Spleen (tissue), 7 donors: ENCODE data around the gene FAM3C.

Experiments
- POLR2A ChIP-seq, 3 donors: fragments of 450-650 bp; IDR thresholded peaks; one replicate each; pipeline ENCODE4 v1.5.1; 2017; ENCODE audit warnings: antibody characterized with exemption in 3 of 3, mild to moderate bottlenecking in 1 of 3
- TF ChIP-seq, protein P1 (sequence below), 11 experiments: fragments of 200-600 bp in 7 of 11; fragments of 450-650 bp in 4 of 11; sonication (generic) in 4 of 11; IDR thresholded peaks in 8 of 11; conservative IDR thresholded peaks in 3 of 11; 1 replicate in 7 of 11; 2 replicates in 4 of 11; pipeline versions ENCODE4 v1.4.0 to v1.8.0; 2016 to 2021; ENCODE audit warnings: antibody characterized with exemption in 11 of 11, inconsistent platforms in 4 of 11, mild to moderate bottlenecking in 1 of 11
- donor health status: DM: no; HTN: no; CAD: no; lungs with moderate emphysema.
- donor health status: DM: no; HTN: no; CAD: no.
- donor health status: DM: no; HTN: no; CAD: no.

DNA sequence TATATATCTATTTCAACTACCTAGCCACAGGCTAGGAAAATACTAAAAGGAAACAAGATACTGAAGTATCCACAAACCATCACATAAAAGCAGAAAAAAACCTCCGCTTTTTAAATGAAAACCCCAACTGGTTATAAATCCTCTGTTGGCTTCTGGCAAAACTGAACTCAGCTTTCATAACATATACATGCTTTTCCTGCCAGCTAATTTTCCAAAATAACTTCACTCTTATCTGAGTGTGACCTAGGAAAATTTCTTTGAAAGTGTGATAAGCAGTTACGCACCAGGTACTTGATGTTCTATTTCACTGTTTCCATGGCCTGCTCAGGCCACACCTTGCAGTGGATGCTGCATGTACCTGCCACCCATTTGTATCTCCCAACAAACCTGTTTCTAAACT lies 11.8 kb downstream of the FAM3C start:
- no peak for TF ChIP-seq POLR2A (IDR thresholded peaks at IDR 0.05)
- TF ChIP-seq, protein P1, sequence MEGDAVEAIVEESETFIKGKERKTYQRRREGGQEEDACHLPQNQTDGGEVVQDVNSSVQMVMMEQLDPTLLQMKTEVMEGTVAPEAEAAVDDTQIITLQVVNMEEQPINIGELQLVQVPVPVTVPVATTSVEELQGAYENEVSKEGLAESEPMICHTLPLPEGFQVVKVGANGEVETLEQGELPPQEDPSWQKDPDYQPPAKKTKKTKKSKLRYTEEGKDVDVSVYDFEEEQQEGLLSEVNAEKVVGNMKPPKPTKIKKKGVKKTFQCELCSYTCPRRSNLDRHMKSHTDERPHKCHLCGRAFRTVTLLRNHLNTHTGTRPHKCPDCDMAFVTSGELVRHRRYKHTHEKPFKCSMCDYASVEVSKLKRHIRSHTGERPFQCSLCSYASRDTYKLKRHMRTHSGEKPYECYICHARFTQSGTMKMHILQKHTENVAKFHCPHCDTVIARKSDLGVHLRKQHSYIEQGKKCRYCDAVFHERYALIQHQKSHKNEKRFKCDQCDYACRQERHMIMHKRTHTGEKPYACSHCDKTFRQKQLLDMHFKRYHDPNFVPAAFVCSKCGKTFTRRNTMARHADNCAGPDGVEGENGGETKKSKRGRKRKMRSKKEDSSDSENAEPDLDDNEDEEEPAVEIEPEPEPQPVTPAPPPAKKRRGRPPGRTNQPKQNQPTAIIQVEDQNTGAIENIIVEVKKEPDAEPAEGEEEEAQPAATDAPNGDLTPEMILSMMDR (IDR thresholded peaks at IDR 0.05 in 8 of 11, conservative IDR thresholded peaks at IDR 0.05 in 3 of 11), result no peak
